ENCODE results near the gene LIN7C.
A peak's percentile ranks its signal among the peaks of the same experiment; 100 is the strongest.

LIN7C gene

DNA sequence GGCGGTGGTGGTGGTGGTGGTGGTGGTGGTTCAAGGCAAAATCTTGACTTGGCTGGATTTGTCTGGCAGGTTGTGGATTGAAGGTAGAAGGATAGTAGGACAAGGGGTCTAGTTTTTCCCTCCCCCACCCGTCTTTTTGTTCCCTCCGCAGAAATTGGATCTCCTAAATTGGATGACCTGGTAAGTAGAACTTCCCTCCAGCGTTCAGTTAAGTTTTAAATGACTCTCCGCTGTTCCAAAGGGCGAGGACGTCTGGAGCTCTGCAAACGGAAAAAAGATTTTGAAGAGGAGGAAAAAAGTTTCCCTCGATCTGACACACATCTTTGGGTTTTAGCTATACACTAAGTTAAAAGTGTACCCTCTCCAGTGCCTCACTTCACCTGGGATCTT lies 33.6 kb downstream of the LIN7C start:
- Mint-ChIP-seq H3K4me1 (peaks cover 23% of the 10 kb centered on the region), H3K27ac (ENCODE audit: low read depth) (peak overlapping the region; percentile 87), H3K27me3 (peaks cover 43% of the 10 kb centered on the region), H3K9me3 (no peaks in the 10 kb centered on the region), H3K36me3 (ENCODE audit: insufficient read depth) (peaks cover 1% of the 10 kb centered on the region), H3K4me3 (peak overlapping the region; percentile 93)
- no peak for DNase-seq (ENCODE audit: low spot score in 2 of 2)
- ATAC-seq (replicated peaks; ENCODE audit: extremely low read depth, poor library complexity, severe bottlenecking): no peak

DNA sequence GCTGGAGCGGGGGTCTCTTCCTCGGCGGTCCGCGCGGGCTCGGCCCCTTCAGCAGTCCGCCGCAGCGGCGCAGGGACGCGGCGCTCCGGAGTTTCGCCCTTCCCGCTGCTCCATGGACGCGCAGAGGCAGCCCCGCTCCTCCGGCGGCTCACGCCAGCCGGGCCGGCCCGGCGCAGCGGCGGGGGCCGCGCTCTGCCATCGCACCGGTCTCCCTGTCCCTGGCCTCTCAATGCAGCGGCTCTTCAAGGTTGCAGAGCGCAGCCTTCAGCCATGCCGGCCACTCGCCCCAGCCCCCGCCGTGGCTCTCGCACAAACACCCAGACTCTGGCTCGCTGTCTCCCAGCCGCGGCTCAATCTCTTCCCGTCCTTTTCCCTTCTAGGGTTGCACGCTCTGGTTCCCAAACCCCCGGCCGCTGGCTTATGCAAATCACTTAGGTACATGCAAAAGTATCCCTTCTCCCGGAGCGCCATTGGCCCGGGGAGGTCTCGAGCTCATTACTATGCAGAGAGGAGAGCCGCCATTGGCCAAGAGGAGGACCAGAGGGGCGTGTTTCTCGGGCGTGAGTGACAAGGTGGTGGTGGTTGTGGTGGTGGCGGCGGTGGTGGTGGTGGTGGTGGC lies 34.1 kb downstream of the LIN7C start, which contains the start of gene LGR4:
Gene LGR4 (minus strand): TSS at position 393 of the 619 bp plus-strand sequence. CDS start 488 bp downstream, outside the sequence.
- H3K4me1 Mint-ChIP-seq: peaks cover 23% of the 10 kb centered on the region
- DNase-seq (ENCODE audit: low spot score in 2 of 2) (peak; percentile 24 to 32), ATAC-seq (replicated peaks; ENCODE audit: extremely low read depth, poor library complexity, severe bottlenecking) (peak; percentile 83)
- H3K4me3 Mint-ChIP-seq: peak within 1 kb of the TSS; percentile 93
- H3K9me3 Mint-ChIP-seq: no peaks in the 10 kb centered on the region
- peak within 1 kb of the TSS; percentile 87 for H3K27ac Mint-ChIP-seq (ENCODE audit: low read depth)
- peaks cover 43% of the 10 kb centered on the region for H3K27me3 Mint-ChIP-seq
- H3K36me3 Mint-ChIP-seq (ENCODE audit: insufficient read depth): peaks cover 1% of the 10 kb centered on the region

GRCh38 chr11:27471589-27472397 lies 34.8 kb downstream of the LIN7C start:
- H3K9me3 Mint-ChIP-seq: no peaks in the 10 kb centered on the region
- DNase-seq (ENCODE audit: low spot score in 2 of 2): no peak
- peak overlapping the region; percentile 87 for H3K27ac Mint-ChIP-seq (ENCODE audit: low read depth)
- ATAC-seq (replicated peaks; ENCODE audit: extremely low read depth, poor library complexity, severe bottlenecking): peak; percentile 66
- peaks cover 1% of the 10 kb centered on the region for H3K36me3 Mint-ChIP-seq (ENCODE audit: insufficient read depth)
- H3K4me1 Mint-ChIP-seq: peaks cover 23% of the 10 kb centered on the region
- H3K4me3 Mint-ChIP-seq: peak overlapping the region; percentile 93
- H3K27me3 Mint-ChIP-seq: peaks cover 43% of the 10 kb centered on the region

DNA sequence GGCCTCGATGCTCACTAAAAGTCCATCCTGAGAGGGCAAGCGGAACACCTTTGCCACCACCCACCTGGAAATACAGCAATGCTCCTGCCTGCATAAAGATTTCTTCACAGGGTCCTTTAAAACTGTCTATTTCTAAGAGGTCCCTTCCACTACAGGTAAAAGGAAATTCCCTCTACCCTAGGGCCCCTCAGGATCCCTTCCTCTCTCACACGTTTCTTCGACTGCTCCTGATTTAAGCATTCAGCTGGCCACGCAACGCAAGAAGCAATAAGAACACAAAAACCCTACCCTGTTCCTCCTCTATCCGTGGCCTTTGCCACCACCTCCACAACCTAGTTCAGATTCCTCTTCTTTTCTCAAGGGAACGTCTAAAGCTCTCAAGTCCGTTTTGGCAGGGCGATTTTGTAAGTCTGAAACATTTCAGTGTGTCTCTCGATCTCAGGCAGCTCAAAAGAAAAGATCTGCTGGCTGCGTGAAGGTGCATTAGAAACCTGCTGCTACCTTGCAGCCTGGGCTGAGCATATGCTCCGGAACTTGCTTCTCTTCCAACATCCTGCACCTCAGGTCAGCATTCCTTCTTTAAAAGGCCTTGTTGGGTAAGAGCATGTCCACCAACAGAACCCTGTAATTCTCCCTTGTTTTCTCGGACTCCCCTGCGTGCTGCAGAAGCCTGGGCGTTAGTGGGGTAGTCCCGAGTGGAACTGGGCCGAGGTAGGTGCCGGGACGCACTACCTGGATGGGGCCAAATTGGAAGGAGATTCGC lies 35.6 kb downstream of the LIN7C start:
- no peak for ATAC-seq (replicated peaks; ENCODE audit: extremely low read depth, poor library complexity, severe bottlenecking)
- Mint-ChIP-seq H3K27me3 (peaks cover 43% of the 10 kb centered on the region), H3K36me3 (ENCODE audit: insufficient read depth) (peaks cover 1% of the 10 kb centered on the region), H3K9me3 (no peaks in the 10 kb centered on the region), H3K27ac (ENCODE audit: low read depth) (no peak overlapping the region), H3K4me3 (peak overlapping the region; percentile 72), H3K4me1 (peaks cover 23% of the 10 kb centered on the region)
- DNase-seq (ENCODE audit: low spot score in 2 of 2): no peak

DNA sequence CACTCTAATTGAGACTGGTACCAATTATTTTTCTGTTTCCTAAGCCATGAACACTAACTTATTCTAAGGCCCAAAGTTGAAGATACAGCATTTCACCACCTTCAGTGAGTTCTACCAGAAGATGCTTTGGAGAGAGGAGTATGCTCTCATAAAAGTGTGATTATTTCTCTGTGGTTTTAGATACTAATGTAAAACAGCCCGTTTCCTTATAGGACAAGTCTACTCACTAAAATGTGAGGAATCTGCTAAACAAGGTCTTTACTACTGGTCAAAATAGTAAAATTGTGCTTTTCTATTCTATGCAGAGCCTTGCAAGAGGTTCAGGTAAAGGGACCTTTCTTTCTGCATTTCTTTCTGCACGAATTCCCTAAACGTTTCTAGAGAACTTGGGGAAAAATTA lies 36.4 kb downstream of the LIN7C start:
- Mint-ChIP-seq H3K36me3 (ENCODE audit: insufficient read depth) (peaks cover 1% of the 10 kb centered on the region), H3K27ac (ENCODE audit: low read depth) (no peak overlapping the region), H3K4me1 (peaks cover 23% of the 10 kb centered on the region), H3K4me3 (no peak overlapping the region), H3K27me3 (peaks cover 43% of the 10 kb centered on the region), H3K9me3 (no peaks in the 10 kb centered on the region)
- DNase-seq (ENCODE audit: low spot score in 2 of 2): no peak
- no peak for ATAC-seq (replicated peaks; ENCODE audit: extremely low read depth, poor library complexity, severe bottlenecking)

DNA sequence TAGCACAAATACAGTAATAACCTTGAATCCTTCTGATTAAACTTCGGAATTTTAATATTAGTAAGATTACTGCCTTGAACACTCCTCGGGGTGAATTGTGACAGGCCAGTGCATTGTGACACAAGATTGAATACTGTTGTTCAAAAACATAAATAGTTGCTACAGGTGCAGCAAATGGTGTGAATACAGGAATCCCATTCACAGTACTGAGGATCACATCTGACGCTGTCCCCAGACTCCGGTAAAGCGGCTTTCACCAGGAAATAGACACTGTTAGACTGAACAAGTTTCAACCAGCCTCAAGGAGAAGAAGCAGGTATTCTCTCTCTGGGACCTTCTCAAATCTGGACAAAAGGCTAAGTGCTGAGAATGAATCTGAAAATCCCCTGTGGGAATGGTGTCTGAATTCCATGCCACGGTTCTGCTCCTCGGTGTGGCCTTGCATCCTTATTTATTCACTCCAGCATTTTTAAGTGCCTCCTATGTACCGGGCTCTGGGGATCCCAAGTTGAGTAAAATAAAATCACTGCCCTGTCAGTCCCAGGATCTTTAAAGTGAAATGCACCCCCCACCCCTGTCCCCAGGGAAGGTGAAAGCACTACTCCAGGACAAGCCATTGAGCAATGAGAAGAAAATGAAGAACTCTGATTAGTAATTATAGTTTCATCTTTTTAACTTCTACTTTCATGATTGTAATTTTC lies 37.4 kb downstream of the LIN7C start:
- DNase-seq (ENCODE audit: low spot score in 2 of 2) (no peak), ATAC-seq (replicated peaks; ENCODE audit: extremely low read depth, poor library complexity, severe bottlenecking) (no peak)
- H3K27ac Mint-ChIP-seq (ENCODE audit: low read depth): no peak overlapping the region
- no peak overlapping the region for H3K4me3 Mint-ChIP-seq
- peaks cover 44% of the 10 kb centered on the region for H3K27me3 Mint-ChIP-seq
- H3K9me3 Mint-ChIP-seq: no peaks in the 10 kb centered on the region
- H3K36me3 Mint-ChIP-seq (ENCODE audit: insufficient read depth): peaks cover 1% of the 10 kb centered on the region
- peaks cover 23% of the 10 kb centered on the region for H3K4me1 Mint-ChIP-seq

- no peak overlapping the region for H3K4me3 Mint-ChIP-seq
Observed at GRCh38 chr11:27468209-27468994, 38.2 kb downstream of the LIN7C start.

GRCh38 chr11:27467181-27467913 lies 39.2 kb downstream of the LIN7C start:
- no peaks in the 10 kb centered on the region for H3K9me3 Mint-ChIP-seq
- no peak overlapping the region for H3K27ac Mint-ChIP-seq (ENCODE audit: low read depth)
- H3K27me3 Mint-ChIP-seq: peaks cover 47% of the 10 kb centered on the region
- H3K36me3 Mint-ChIP-seq (ENCODE audit: insufficient read depth): no peaks in the 10 kb centered on the region
- DNase-seq (ENCODE audit: low spot score in 2 of 2): no peak
- H3K4me1 Mint-ChIP-seq: peaks cover 11% of the 10 kb centered on the region
- no peak for ATAC-seq (replicated peaks; ENCODE audit: extremely low read depth, poor library complexity, severe bottlenecking)
- no peak overlapping the region for H3K4me3 Mint-ChIP-seq

More at GRCh38 chr11:27468209-27468994, 38.2 kb downstream of the LIN7C start:
- H3K9me3 Mint-ChIP-seq: no peaks in the 10 kb centered on the region
- DNase-seq (ENCODE audit: low spot score in 2 of 2) (no peak), ATAC-seq (replicated peaks; ENCODE audit: extremely low read depth, poor library complexity, severe bottlenecking) (no peak)
- peaks cover 47% of the 10 kb centered on the region for H3K27me3 Mint-ChIP-seq
- peaks cover 22% of the 10 kb centered on the region for H3K4me1 Mint-ChIP-seq
- H3K36me3 Mint-ChIP-seq (ENCODE audit: insufficient read depth): peaks cover 1% of the 10 kb centered on the region
- H3K27ac Mint-ChIP-seq (ENCODE audit: low read depth): no peak overlapping the region

DNA sequence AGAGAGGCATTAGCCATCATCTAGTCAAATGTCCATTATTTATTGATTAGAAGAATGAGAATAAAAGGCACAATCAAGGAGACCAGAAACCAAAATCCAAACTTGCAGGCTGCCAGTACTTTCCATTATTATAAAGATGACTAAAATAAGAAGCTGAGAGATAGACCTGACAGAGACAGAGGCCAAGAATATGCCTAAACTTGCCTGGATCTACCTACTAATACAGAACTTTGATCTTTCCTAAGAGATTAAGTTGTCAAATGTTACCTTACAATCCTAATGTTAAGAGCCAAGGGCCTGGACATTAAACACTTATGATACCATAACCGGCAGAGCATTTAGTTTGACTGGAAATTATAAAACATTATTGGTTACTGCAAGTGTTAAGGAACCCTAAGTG lies 40.2 kb downstream of the LIN7C start:
- no peaks in the 10 kb centered on the region for H3K9me3 Mint-ChIP-seq
- no peak for DNase-seq (ENCODE audit: low spot score in 2 of 2)
- no peaks in the 10 kb centered on the region for H3K36me3 Mint-ChIP-seq (ENCODE audit: insufficient read depth)
- H3K27me3 Mint-ChIP-seq: peaks cover 45% of the 10 kb centered on the region
- H3K4me3 Mint-ChIP-seq: no peak overlapping the region
- peaks cover 7% of the 10 kb centered on the region for H3K4me1 Mint-ChIP-seq
- no peak overlapping the region for H3K27ac Mint-ChIP-seq (ENCODE audit: low read depth)
- ATAC-seq (replicated peaks; ENCODE audit: extremely low read depth, poor library complexity, severe bottlenecking): no peak

- no peak for ATAC-seq (replicated peaks; ENCODE audit: extremely low read depth, poor library complexity, severe bottlenecking)
- no peak overlapping the region for H3K27ac Mint-ChIP-seq (ENCODE audit: low read depth)
- peaks cover 38% of the 10 kb centered on the region for H3K27me3 Mint-ChIP-seq
- H3K4me1 Mint-ChIP-seq: no peaks in the 10 kb centered on the region
- no peaks in the 10 kb centered on the region for H3K36me3 Mint-ChIP-seq (ENCODE audit: insufficient read depth)
- H3K4me3 Mint-ChIP-seq: no peak overlapping the region
- no peaks in the 10 kb centered on the region for H3K9me3 Mint-ChIP-seq
- no peak for DNase-seq (ENCODE audit: low spot score in 2 of 2)
Observed at GRCh38 chr11:27465629-27466028, 40.9 kb downstream of the LIN7C start.

GRCh38 chr11:27464909-27465308 lies 41.7 kb downstream of the LIN7C start:
- peaks cover 31% of the 10 kb centered on the region for H3K27me3 Mint-ChIP-seq

More at GRCh38 chr11:27464909-27465308, 41.7 kb downstream of the LIN7C start:
- Mint-ChIP-seq H3K27ac (ENCODE audit: low read depth) (no peak overlapping the region), H3K4me1 (no peaks in the 10 kb centered on the region), H3K4me3 (no peak overlapping the region), H3K9me3 (no peaks in the 10 kb centered on the region), H3K36me3 (ENCODE audit: insufficient read depth) (no peaks in the 10 kb centered on the region)
- no peak for DNase-seq (ENCODE audit: low spot score in 2 of 2)
- ATAC-seq (replicated peaks; ENCODE audit: extremely low read depth, poor library complexity, severe bottlenecking): no peak
